Adipose tissue (tissue), 3 donors: ENCODE data around the gene H1-8. TPM values are rescaled to one million over a fixed set of nuclear protein-coding genes. Genes with fewer than 3 reads are reported as not detected.

Source experiments
- H3K27ac ChIP-seq: one replicate; pipeline ENCODE4 v1.5.1; 2013; ENCODE audit warnings: low read depth, low read length
- WGBS, 3 donors: extraction: QIAGEN DNeasy Blood & Tissue Kit; methylation state at CpG; one replicate each; pipeline ENCODE4 v1.1.7; 2013; 5-methylcytosine and 5-hydroxymethylcytosine counted together
- polyA plus RNA-seq, 3 donors: library from polyadenylated mRNA; stranded (reverse); fragments of 200-250 nt; gene quantifications; one replicate each; pipeline ENCODE4 v1.2.3, GENCODE V29; 2013
- donor health status: healthy with polysubstance abuse.
- donor health status: Bipolar disorder and iron deficiency.
- donor health status: healthy.

H1-8 gene
- polyA plus RNA-seq, 3 donors: not detected

GRCh38 chr3:129562803-129563202 lies 19.8 kb downstream of the H1-8 start:
- no peak overlapping the region for H3K27ac ChIP-seq
- WGBS, 3 donors: 88 to 91% (median 89%) methylated on average over 19 of the region's 19 CpGs

- H3K27ac ChIP-seq: no peak overlapping the region
- WGBS, 3 donors: 75 to 95% (median 81%) methylated on average over 12 of the region's 12 CpGs
These were observed 20.4 kb downstream of the H1-8 start for GRCh38 chr3:129563332-129563731.

- WGBS, 3 donors: 50 to 63% (median 60%) methylated on average over 8 of the region's 8 CpGs
- no peak overlapping the region for H3K27ac ChIP-seq
These were observed 21.0 kb downstream of the H1-8 start for GRCh38 chr3:129563850-129564535.

GRCh38 chr3:129564981-129565644 lies 22.1 kb downstream of the H1-8 start:
- H3K27ac ChIP-seq: no peak overlapping the region
- 89 to 94% (median 92%) methylated on average over 21 of the region's 21 CpGs for WGBS, 3 donors

- H3K27ac ChIP-seq: no peak overlapping the region
- 93 to 95% (median 93%) methylated on average over 7 of the region's 7 CpGs for WGBS, 3 donors
These were observed 22.9 kb downstream of the H1-8 start for GRCh38 chr3:129565902-129566301.

GRCh38 chr3:129567176-129567705 lies 24.3 kb downstream of the H1-8 start:
- WGBS, 3 donors: 72 to 79% (median 77%) methylated on average over 18 of the region's 18 CpGs
- H3K27ac ChIP-seq: no peak overlapping the region

GRCh38 chr3:129567939-129568338 lies 25.0 kb downstream of the H1-8 start:
- WGBS, 3 donors: 43 to 71% (median 48%) methylated on average over 6 of the region's 6 CpGs
- H3K27ac ChIP-seq: no peak overlapping the region

GRCh38 chr3:129569856-129570255 lies 26.9 kb downstream of the H1-8 start:
- H3K27ac ChIP-seq: no peak overlapping the region
- WGBS, 3 donors: 85 to 93% (median 91%) methylated on average over 7 of the region's 7 CpGs

- no peak overlapping the region for H3K27ac ChIP-seq
- WGBS, 3 donors: 95 to 97% (median 96%) methylated on average over 21 to 22 of the region's 22 CpGs
These were observed 28.9 kb downstream of the H1-8 start for GRCh38 chr3:129571605-129572547.

GRCh38 chr3:129572603-129573002 lies 29.6 kb downstream of the H1-8 start:
- H3K27ac ChIP-seq: no peak overlapping the region
- WGBS, 3 donors: 83 to 90% (median 84%) methylated on average over 18 of the region's 18 CpGs

- 91 to 92% (median 91%) methylated on average over 14 of the region's 14 CpGs for WGBS, 3 donors
- H3K27ac ChIP-seq: no peak overlapping the region
These were observed 30.5 kb downstream of the H1-8 start for GRCh38 chr3:129573493-129573892.

GRCh38 chr3:129574206-129574605 lies 31.2 kb downstream of the H1-8 start:
- WGBS, 3 donors: 93 to 95% (median 94%) methylated on average over 24 of the region's 24 CpGs
- no peak overlapping the region for H3K27ac ChIP-seq

- 86 to 89% (median 88%) methylated on average over 19 of the region's 19 CpGs for WGBS, 3 donors
These were observed 32.4 kb downstream of the H1-8 start for GRCh38 chr3:129575233-129575996.

GRCh38 chr3:129575997-129576384 lies 33.0 kb downstream of the H1-8 start:
- 85 to 89% (median 89%) methylated on average over 10 of the region's 10 CpGs for WGBS, 3 donors
- H3K27ac ChIP-seq: no peak overlapping the region

More at GRCh38 chr3:129575233-129575996, 32.4 kb downstream of the H1-8 start:
- no peak overlapping the region for H3K27ac ChIP-seq

GRCh38 chr3:129576514-129577352 lies 33.8 kb downstream of the H1-8 start:
- H3K27ac ChIP-seq: no peak overlapping the region
- 47 to 61% (median 50%) methylated on average over 18 of the region's 18 CpGs for WGBS, 3 donors

- no peak overlapping the region for H3K27ac ChIP-seq
- WGBS, 3 donors: 34 to 45% (median 36%) methylated on average over 17 of the region's 17 CpGs
These were observed 34.4 kb downstream of the H1-8 start for GRCh38 chr3:129577366-129577765.
